GM12891 (cell line): ENCODE measurements around the gene NKAIN4.

Source experiments
- POLR2A ChIP-seq: IDR thresholded peaks from 2 replicates; pipeline ENCODE4 v1.6.1; 2011; ENCODE audit warnings: low read depth, low read length, control low read depth
- POLR2AphosphoS5 ChIP-seq: IDR thresholded peaks from 2 replicates; pipeline ENCODE4 v1.6.1; 2011; ENCODE audit warnings: low read depth, low read length, control low read depth
- TAF1 ChIP-seq: IDR thresholded peaks from 2 replicates; pipeline ENCODE4 v1.6.1; 2011; ENCODE audit warnings: low read depth, low read length, control low read depth

DNA sequence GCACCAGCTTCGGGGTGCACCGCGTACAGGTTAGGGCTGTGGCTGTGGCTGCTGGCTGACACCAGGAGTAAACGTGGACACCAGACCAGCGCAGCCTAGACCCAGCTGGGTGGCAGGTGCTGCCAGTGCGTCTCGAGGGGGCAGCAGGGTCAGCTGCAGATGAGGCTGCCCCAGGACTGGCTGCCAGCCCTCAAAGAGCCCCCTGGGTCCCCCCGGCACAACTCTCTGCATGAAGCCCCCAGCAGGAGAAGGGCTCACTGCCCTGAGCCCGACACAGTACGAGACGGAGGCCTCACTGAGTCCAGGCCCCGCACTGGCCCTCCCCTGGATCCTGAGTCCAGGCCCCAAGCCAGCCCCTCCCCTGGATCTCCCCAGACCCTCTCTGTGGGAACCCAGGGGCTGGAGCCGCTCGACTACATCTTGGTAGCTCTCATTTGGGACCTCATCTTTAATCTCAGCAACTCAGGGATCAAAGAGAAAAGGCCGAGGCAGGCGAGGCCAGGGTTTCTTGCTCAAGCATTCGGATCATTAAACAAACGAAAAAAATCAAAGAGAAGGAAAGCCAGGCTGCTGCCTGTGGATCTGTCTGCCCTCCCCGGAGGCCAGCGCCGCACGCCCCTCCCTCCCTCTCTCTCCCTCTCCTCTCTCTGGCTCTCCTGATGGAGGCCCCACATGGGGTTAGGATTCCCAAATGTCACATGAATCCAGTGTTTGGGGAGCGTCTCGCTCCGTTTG, 7.0 kb upstream of the NKAIN4 start:
- TF ChIP-seq TAF1 (no peak), POLR2A (no peak), POLR2AphosphoS5 (no peak)
